ENCODE results near the gene DLG2.

DLG2 gene

DNA sequence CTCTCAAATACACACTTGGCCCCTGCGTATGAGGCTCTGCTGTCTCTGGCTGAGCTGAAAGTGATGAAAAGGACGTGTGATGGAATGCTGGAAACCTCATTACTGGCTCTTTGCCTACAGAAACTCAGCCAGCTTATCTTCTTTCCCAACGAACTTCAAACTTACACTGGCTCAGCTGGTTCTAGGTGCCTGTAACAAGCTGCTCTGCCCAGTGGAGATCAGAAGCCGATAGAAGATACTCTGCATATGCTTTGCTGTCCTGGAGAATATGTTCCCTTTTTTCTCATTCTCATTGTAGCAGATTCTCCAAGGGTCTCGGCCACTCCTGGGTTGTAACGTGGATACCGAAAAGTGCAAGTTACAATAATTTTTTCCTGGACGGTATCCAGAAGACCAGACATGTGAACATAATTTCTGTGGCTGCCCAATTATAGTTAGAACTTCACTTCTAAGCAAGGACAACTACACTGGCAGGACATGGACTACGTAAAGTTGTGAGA lies 1935.6 kb downstream of the DLG2 start:
- H3K23ac ChIP-seq (ENCODE audit: low read length in 2 of 2): no peak overlapping the region
- H3K27me3 ChIP-seq (ENCODE audit: control insufficient read depth in 1 of 2, insufficient read depth in 1 of 2, low read length in 2 of 2): peaks cover 0 to 5% of the 10 kb centered on the region in 2 experiments
- H3K79me1 ChIP-seq (replicated peaks; ENCODE audit: low read length, poor library complexity, severe bottlenecking): no peaks in the 10 kb centered on the region
- H3K14ac ChIP-seq (ENCODE audit: low read length in 2 of 2): no peak overlapping the region
- H2AK5ac ChIP-seq (ENCODE audit: low read length, severe bottlenecking): no peak overlapping the region
- no peak overlapping the region for H2BK15ac ChIP-seq (ENCODE audit: low read depth, poor library complexity, severe bottlenecking)
- H2AFZ ChIP-seq (ENCODE audit: low read depth, low read length): no peak overlapping the region
- H3K9me3 ChIP-seq (ENCODE audit: control insufficient read depth, low read length): no peaks in the 10 kb centered on the region
- no peak overlapping the region for H3K27ac ChIP-seq (ENCODE audit: low read length, poor library complexity, severe bottlenecking)
- H3K9ac ChIP-seq (ENCODE audit: low read length): peak overlapping the region; percentile 4
- no peak for DNase-seq
- H3K36me3 ChIP-seq (ENCODE audit: control insufficient read depth in 1 of 2, insufficient read depth in 2 of 2, low read depth in 1 of 2, low read length in 2 of 2): no peaks in the 10 kb centered on the region
- H3K4me1 ChIP-seq (ENCODE audit: control insufficient read depth, insufficient read depth, low read depth, low read length): no peaks in the 10 kb centered on the region
- H2BK5ac ChIP-seq (ENCODE audit: low read depth, low read length, poor library complexity, severe bottlenecking): no peak overlapping the region
- H3K4me3 ChIP-seq (ENCODE audit: insufficient read depth in 1 of 2, low read depth in 1 of 2, low read length in 2 of 2): no peak overlapping the region
- 66% methylated on average over 7 of the region's 9 CpGs for WGBS
- H3K4ac ChIP-seq (ENCODE audit: low read depth in 1 of 2, low read length in 2 of 2): no peak overlapping the region
- H2BK120ac ChIP-seq (ENCODE audit: low read depth, low read length): no peak overlapping the region
- H3K18ac ChIP-seq (ENCODE audit: low read depth in 1 of 2, low read length in 2 of 2): no peak overlapping the region
- H4K91ac ChIP-seq (ENCODE audit: low read length): no peak overlapping the region
- H2BK12ac ChIP-seq (ENCODE audit: low read length in 2 of 2): no peak overlapping the region
- H4K8ac ChIP-seq (ENCODE audit: low read length): no peak overlapping the region
- H3K4me2 ChIP-seq (ENCODE audit: low read length, poor library complexity, severe bottlenecking): no peak overlapping the region

DNA sequence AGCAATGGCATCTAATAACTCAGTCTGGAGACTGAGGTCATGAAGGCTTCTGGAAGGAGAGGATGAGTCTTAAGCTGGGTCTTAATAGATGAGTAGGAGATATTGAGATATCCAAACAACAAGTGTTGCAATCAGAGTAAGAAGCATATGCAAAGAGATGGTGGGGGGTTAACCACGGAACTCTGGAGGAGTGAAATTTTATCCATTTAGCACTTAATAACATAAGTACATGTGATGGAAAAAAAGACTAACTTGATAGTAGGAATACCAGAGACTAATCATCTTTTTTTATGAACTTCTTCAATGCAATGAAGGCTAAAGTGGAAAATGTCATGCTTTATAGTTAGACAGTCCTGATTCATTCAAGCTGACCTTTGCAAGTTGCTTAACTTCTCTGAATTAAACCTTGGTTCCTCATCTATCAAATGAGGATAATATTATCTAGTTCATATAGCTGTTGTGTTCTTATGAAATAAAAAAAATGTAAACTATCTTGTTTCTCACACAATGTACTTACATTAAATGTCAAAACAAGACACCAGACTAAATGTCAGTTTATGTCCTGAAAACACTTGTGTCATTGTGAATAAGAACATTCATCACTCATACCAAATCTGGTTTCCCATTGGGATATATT lies 1937.9 kb downstream of the DLG2 start:
- Histone ChIP-seq H3K4me3 (ENCODE audit: insufficient read depth in 1 of 2, low read depth in 1 of 2, low read length in 2 of 2) (no peak overlapping the region), H3K4me1 (ENCODE audit: control insufficient read depth, insufficient read depth, low read depth, low read length) (no peaks in the 10 kb centered on the region), H3K36me3 (ENCODE audit: control insufficient read depth in 1 of 2, insufficient read depth in 2 of 2, low read depth in 1 of 2, low read length in 2 of 2) (no peaks in the 10 kb centered on the region), H3K4ac (ENCODE audit: low read depth in 1 of 2, low read length in 2 of 2) (no peak overlapping the region), H3K18ac (ENCODE audit: low read depth in 1 of 2, low read length in 2 of 2) (no peak overlapping the region), H4K91ac (ENCODE audit: low read length) (no peak overlapping the region), H3K27ac (ENCODE audit: low read length, poor library complexity, severe bottlenecking) (no peak overlapping the region), H3K79me1 (replicated peaks; ENCODE audit: low read length, poor library complexity, severe bottlenecking) (no peaks in the 10 kb centered on the region), H3K14ac (ENCODE audit: low read length in 2 of 2) (no peak overlapping the region), H2BK15ac (ENCODE audit: low read depth, poor library complexity, severe bottlenecking) (no peak overlapping the region), H2BK120ac (ENCODE audit: low read depth, low read length) (no peak overlapping the region), H3K27me3 (ENCODE audit: control insufficient read depth in 1 of 2, insufficient read depth in 1 of 2, low read length in 2 of 2) (peaks cover 0 to 5% of the 10 kb centered on the region in 2 experiments), H3K9me3 (ENCODE audit: control insufficient read depth, low read length) (no peaks in the 10 kb centered on the region), H3K23ac (ENCODE audit: low read length in 2 of 2) (no peak overlapping the region), H4K8ac (ENCODE audit: low read length) (no peak overlapping the region), H2AFZ (ENCODE audit: low read depth, low read length) (no peak overlapping the region), H2BK5ac (ENCODE audit: low read depth, low read length, poor library complexity, severe bottlenecking) (no peak overlapping the region), H2BK12ac (ENCODE audit: low read length in 2 of 2) (no peak overlapping the region), H3K4me2 (ENCODE audit: low read length, poor library complexity, severe bottlenecking) (no peak overlapping the region), H3K9ac (ENCODE audit: low read length) (no peak overlapping the region), H2AK5ac (ENCODE audit: low read length, severe bottlenecking) (no peak overlapping the region)
- WGBS: no CpG with 5 or more reads among the region's 1 CpG
- DNase-seq: no peak

DNA sequence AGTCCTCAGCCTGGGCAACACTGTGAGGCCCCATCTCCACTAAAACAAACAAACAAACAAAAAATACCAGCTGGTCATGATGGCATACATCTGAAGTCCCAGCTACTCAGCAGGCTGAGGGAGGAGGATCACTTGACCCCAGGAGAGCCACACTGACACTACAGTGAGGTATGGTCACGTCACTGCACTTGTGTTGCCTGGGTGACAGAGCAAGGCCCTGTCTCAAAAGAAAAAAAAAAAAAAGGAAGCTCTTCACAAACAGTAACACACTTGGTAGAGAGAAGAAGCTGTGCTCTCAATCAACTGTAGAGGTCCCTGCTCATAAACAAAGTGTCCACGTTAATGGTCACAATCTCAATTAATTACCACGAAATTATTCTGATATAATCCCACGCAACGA lies 1939.4 kb downstream of the DLG2 start:
- no peak overlapping the region for H3K4me2 ChIP-seq (ENCODE audit: low read length, poor library complexity, severe bottlenecking)
- 84% methylated on average over 5 of the region's 5 CpGs for WGBS

DNA sequence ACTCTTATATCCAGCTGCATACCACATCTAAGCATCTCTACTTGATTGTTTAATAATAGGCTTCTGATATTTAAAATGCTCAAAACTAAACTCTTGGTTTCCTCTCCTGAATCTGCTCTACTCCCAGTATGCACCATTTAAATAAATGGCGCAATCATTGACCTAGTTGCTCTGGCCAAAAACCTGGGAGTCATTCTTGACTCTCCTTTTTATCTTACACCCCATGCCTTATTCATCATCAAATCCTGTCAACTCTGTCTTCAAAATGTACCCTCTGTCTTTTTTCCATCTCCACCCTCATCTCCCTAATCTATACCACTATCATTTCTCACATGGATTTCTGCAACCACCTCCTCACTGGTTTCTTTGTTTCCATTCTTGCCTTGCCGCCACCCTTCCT lies 1941.4 kb downstream of the DLG2 start:
- no peak overlapping the region for H3K4me2 ChIP-seq (ENCODE audit: low read length, poor library complexity, severe bottlenecking)

More for the DNA sequence above, 1939.4 kb downstream of the DLG2 start:
- Histone ChIP-seq H2BK120ac (ENCODE audit: low read depth, low read length) (no peak overlapping the region), H2BK5ac (ENCODE audit: low read depth, low read length, poor library complexity, severe bottlenecking) (no peak overlapping the region), H3K18ac (ENCODE audit: low read depth in 1 of 2, low read length in 2 of 2) (no peak overlapping the region), H2BK15ac (ENCODE audit: low read depth, poor library complexity, severe bottlenecking) (no peak overlapping the region), H4K8ac (ENCODE audit: low read length) (no peak overlapping the region), H2AK5ac (ENCODE audit: low read length, severe bottlenecking) (no peak overlapping the region), H3K36me3 (ENCODE audit: control insufficient read depth in 1 of 2, insufficient read depth in 2 of 2, low read depth in 1 of 2, low read length in 2 of 2) (no peaks in the 10 kb centered on the region), H3K9ac (ENCODE audit: low read length) (no peak overlapping the region), H4K91ac (ENCODE audit: low read length) (no peak overlapping the region), H3K4me3 (ENCODE audit: insufficient read depth in 1 of 2, low read depth in 1 of 2, low read length in 2 of 2) (no peak overlapping the region), H3K9me3 (ENCODE audit: control insufficient read depth, low read length) (no peaks in the 10 kb centered on the region), H3K27me3 (ENCODE audit: control insufficient read depth in 1 of 2, insufficient read depth in 1 of 2, low read length in 2 of 2) (peaks cover 0 to 13% of the 10 kb centered on the region in 2 experiments), H3K23ac (ENCODE audit: low read length in 2 of 2) (no peak overlapping the region), H3K4me1 (ENCODE audit: control insufficient read depth, insufficient read depth, low read depth, low read length) (no peaks in the 10 kb centered on the region), H3K27ac (ENCODE audit: low read length, poor library complexity, severe bottlenecking) (no peak overlapping the region), H2AFZ (ENCODE audit: low read depth, low read length) (no peak overlapping the region), H3K4ac (ENCODE audit: low read depth in 1 of 2, low read length in 2 of 2) (no peak overlapping the region), H3K14ac (ENCODE audit: low read length in 2 of 2) (no peak overlapping the region), H2BK12ac (ENCODE audit: low read length in 2 of 2) (no peak overlapping the region), H3K79me1 (replicated peaks; ENCODE audit: low read length, poor library complexity, severe bottlenecking) (no peaks in the 10 kb centered on the region)
- no peak for DNase-seq

More for the DNA sequence above, 1941.4 kb downstream of the DLG2 start:
- Histone ChIP-seq H2AK5ac (ENCODE audit: low read length, severe bottlenecking) (no peak overlapping the region), H3K4me1 (ENCODE audit: control insufficient read depth, insufficient read depth, low read depth, low read length) (no peaks in the 10 kb centered on the region), H2BK5ac (ENCODE audit: low read depth, low read length, poor library complexity, severe bottlenecking) (no peak overlapping the region), H4K8ac (ENCODE audit: low read length) (no peak overlapping the region), H4K91ac (ENCODE audit: low read length) (no peak overlapping the region), H3K27me3 (ENCODE audit: control insufficient read depth in 1 of 2, insufficient read depth in 1 of 2, low read length in 2 of 2) (peaks cover 0 to 31% of the 10 kb centered on the region in 2 experiments), H3K4ac (ENCODE audit: low read depth in 1 of 2, low read length in 2 of 2) (no peak overlapping the region), H3K9me3 (ENCODE audit: control insufficient read depth, low read length) (no peaks in the 10 kb centered on the region), H3K9ac (ENCODE audit: low read length) (no peak overlapping the region), H3K18ac (ENCODE audit: low read depth in 1 of 2, low read length in 2 of 2) (no peak overlapping the region), H3K14ac (ENCODE audit: low read length in 2 of 2) (no peak overlapping the region), H3K4me3 (ENCODE audit: insufficient read depth in 1 of 2, low read depth in 1 of 2, low read length in 2 of 2) (no peak overlapping the region), H3K27ac (ENCODE audit: low read length, poor library complexity, severe bottlenecking) (no peak overlapping the region), H3K23ac (ENCODE audit: low read length in 2 of 2) (no peak overlapping the region), H3K79me1 (replicated peaks; ENCODE audit: low read length, poor library complexity, severe bottlenecking) (no peaks in the 10 kb centered on the region), H2BK12ac (ENCODE audit: low read length in 2 of 2) (no peak overlapping the region), H2BK120ac (ENCODE audit: low read depth, low read length) (no peak overlapping the region), H2BK15ac (ENCODE audit: low read depth, poor library complexity, severe bottlenecking) (no peak overlapping the region), H2AFZ (ENCODE audit: low read depth, low read length) (no peak overlapping the region), H3K36me3 (ENCODE audit: control insufficient read depth in 1 of 2, insufficient read depth in 2 of 2, low read depth in 1 of 2, low read length in 2 of 2) (no peaks in the 10 kb centered on the region)
- 93% methylated on average over 2 of the region's 2 CpGs for WGBS
- DNase-seq: no peak

Measured in mesenchymal stem cell (in vitro differentiated cells and primary cell).